H9 (cell line): ENCODE results near the gene SGF29. TPM values are rescaled to one million over a fixed set of nuclear protein-coding genes. Genes with fewer than 3 reads are reported as not detected.

Source experiments
- DNase-seq: peaks from one replicate; pipeline ENCODE4 v3.0.0-alpha.2; 2017
- H2AFZ ChIP-seq: one replicate; pipeline ENCODE4 v1.6.1; 2013; ENCODE audit warnings: mild to moderate bottlenecking, low read length, control low read depth, moderate library complexity
- H2AK5ac ChIP-seq: 2 replicates; pipeline ENCODE4 v1.6.1; 2013; ENCODE audit warnings: low read length, control low read depth, mixed read lengths; ENCODE audit not compliant: insufficient read length
- H2BK120ac ChIP-seq: one replicate; pipeline ENCODE4 v1.6.1; 2013; ENCODE audit warnings: low read depth, mild to moderate bottlenecking, low read length, control low read depth, inconsistent platforms; ENCODE audit not compliant: poor library complexity, severe bottlenecking
- H2BK12ac ChIP-seq: 2 replicates; pipeline ENCODE4 v1.6.1; 2013; ENCODE audit warnings: low read length, control low read depth, mixed read lengths, low read depth; ENCODE audit not compliant: insufficient read length
- H2BK15ac ChIP-seq: 2 replicates; pipeline ENCODE4 v1.6.1; 2013; ENCODE audit warnings: low read depth, low read length, control low read depth
- H2BK20ac ChIP-seq: one replicate; pipeline ENCODE4 v1.6.1; 2013; ENCODE audit warnings: low read depth, mild to moderate bottlenecking, low read length, control low read depth, inconsistent platforms; ENCODE audit not compliant: poor library complexity, severe bottlenecking
- H2BK5ac ChIP-seq: 2 replicates; pipeline ENCODE4 v1.6.1; 2013; ENCODE audit warnings: low read length, control low read depth, mixed read lengths; ENCODE audit not compliant: insufficient read length
- H3K14ac ChIP-seq: 2 replicates; pipeline ENCODE4 v1.6.1; 2013; ENCODE audit warnings: low read length, control low read depth; ENCODE audit not compliant: insufficient read depth
- H3K18ac ChIP-seq: 2 replicates; pipeline ENCODE4 v1.6.1; 2013; ENCODE audit warnings: low read depth, mild to moderate bottlenecking, mixed read lengths, low read length, control low read depth; ENCODE audit not compliant: insufficient read length
- H3K23ac ChIP-seq: 2 replicates; pipeline ENCODE4 v1.6.1; 2013; ENCODE audit warnings: low read length, control low read depth, mixed read lengths, low read depth; ENCODE audit not compliant: insufficient read length
- H3K23me2 ChIP-seq: 2 replicates; pipeline ENCODE4 v1.6.1; 2013; ENCODE audit warnings: low read depth, mild to moderate bottlenecking, mixed read lengths, low read length, control low read depth; ENCODE audit not compliant: insufficient read length, poor library complexity, severe bottlenecking
- H3K27ac ChIP-seq: 2 replicates; pipeline ENCODE4 v1.5.1; 2013; ENCODE audit warnings: low read length, control low read depth, mixed read lengths, low read depth; ENCODE audit not compliant: insufficient read length
- H3K27me3 ChIP-seq: 2 replicates; pipeline ENCODE4 v1.6.1; 2013; ENCODE audit warnings: low read length, control low read depth, inconsistent platforms; ENCODE audit not compliant: insufficient read depth
- H3K4ac ChIP-seq: 2 replicates; pipeline ENCODE4 v1.6.1; 2013; ENCODE audit warnings: low read depth, mild to moderate bottlenecking, control low read depth, inconsistent platforms, low read length, moderate library complexity
- H3K4me1 ChIP-seq: 2 replicates; pipeline ENCODE4 v1.6.1; 2013; ENCODE audit warnings: low read length, control low read depth, inconsistent platforms; ENCODE audit not compliant: insufficient read depth
- H3K4me2 ChIP-seq: 2 replicates; pipeline ENCODE4 v1.6.1; 2013; ENCODE audit warnings: low read length, control low read depth, mixed read lengths; ENCODE audit not compliant: insufficient read length, insufficient read depth
- H3K56ac ChIP-seq: 2 replicates; pipeline ENCODE4 v1.6.1; 2013; ENCODE audit warnings: low read depth, mild to moderate bottlenecking, mixed read lengths, low read length, control low read depth; ENCODE audit not compliant: insufficient read length
- H3K79me1 ChIP-seq: 2 replicates; pipeline ENCODE4 v1.6.1; 2013; ENCODE audit warnings: low read depth, mild to moderate bottlenecking, moderate library complexity, low read length, control low read depth, inconsistent platforms; ENCODE audit not compliant: insufficient read depth, poor library complexity, severe bottlenecking
- H3K79me2 ChIP-seq: 2 replicates; pipeline ENCODE4 v1.6.1; 2013; ENCODE audit warnings: low read length, control low read depth, inconsistent platforms; ENCODE audit not compliant: insufficient read depth
- H3K9ac ChIP-seq: 2 replicates; pipeline ENCODE4 v1.6.1; 2013; ENCODE audit warnings: low read length, control low read depth, mixed read lengths; ENCODE audit not compliant: insufficient read length; ENCODE audit errors: extremely low read depth
- H3K9me3 ChIP-seq: one replicate; pipeline ENCODE4 v1.6.1; 2013; ENCODE audit warnings: low read depth, low read length, inconsistent platforms; ENCODE audit not compliant: control insufficient read depth
- H3T11ph ChIP-seq: one replicate; pipeline ENCODE4 v1.6.1; 2013; ENCODE audit warnings: mild to moderate bottlenecking, low read length, control low read depth, inconsistent platforms
- H4K20me1 ChIP-seq: one replicate; pipeline ENCODE4 v1.6.1; 2013; ENCODE audit not compliant: control insufficient read depth, insufficient read length, insufficient read depth
- H4K5ac ChIP-seq: 2 replicates; pipeline ENCODE4 v1.6.1; 2013; ENCODE audit warnings: low read depth, mild to moderate bottlenecking, mixed read lengths, low read length, control low read depth; ENCODE audit not compliant: insufficient read length
- H4K8ac ChIP-seq: replicated peaks from 2 replicates; pipeline ENCODE4 v1.6.1; 2013; ENCODE audit warnings: low read length, control low read depth, mixed read lengths, low read depth; ENCODE audit not compliant: insufficient read length
- H4K91ac ChIP-seq: 2 replicates; pipeline ENCODE4 v1.6.1; 2013; ENCODE audit warnings: low read depth, mild to moderate bottlenecking, moderate library complexity, mixed read lengths, low read length, control low read depth; ENCODE audit not compliant: insufficient read length
- H3K27ac Mint-ChIP-seq, 3 experiments: 2 replicates in 2 of 3; 3 replicates in 1 of 3; pipeline ENCODE4 v1.8.0; 2020 to 2021; ENCODE audit warnings: mixed read lengths in 3 of 3, mild to moderate bottlenecking in 1 of 3, moderate library complexity in 1 of 3
- H3K27me3 Mint-ChIP-seq: 2 replicates; pipeline ENCODE4 v1.8.0; 2021; ENCODE audit warnings: low read depth, mild to moderate bottlenecking, moderate library complexity, mixed read lengths
- H3K36me3 Mint-ChIP-seq, 3 experiments: 2 replicates in 2 of 3; 3 replicates in 1 of 3; pipeline ENCODE4 v1.8.0; 2020 to 2021; ENCODE audit warnings: low read depth in 3 of 3, mixed read lengths in 3 of 3; ENCODE audit not compliant: insufficient read depth in 1 of 3
- H3K4me1 Mint-ChIP-seq, 2 experiments: 2 replicates each; pipeline ENCODE4 v1.8.0; 2020; ENCODE audit warnings: mixed read lengths in 2 of 2
- H3K4me3 Mint-ChIP-seq, 2 experiments: 2 replicates in 1 of 2; 3 replicates in 1 of 2; pipeline ENCODE4 v1.8.0; 2020 to 2021; ENCODE audit warnings: mild to moderate bottlenecking in 2 of 2, mixed read lengths in 2 of 2, moderate library complexity in 1 of 2
- H3K9me3 Mint-ChIP-seq, 2 experiments: 2 replicates in 1 of 2; 3 replicates in 1 of 2; pipeline ENCODE4 v1.8.0; 2020; ENCODE audit warnings: mild to moderate bottlenecking in 2 of 2, mixed read lengths in 2 of 2, moderate library complexity in 1 of 2
- WGBS: extraction: QIAGEN DNeasy Blood & Tissue Kit; methylation state at CpG from one replicate; pipeline ENCODE4 v1.1.7; 2013; ENCODE audit warnings: missing lambda C conversion rate, low lambda C conversion rate, mixed read lengths; ENCODE audit not compliant: insufficient read length; ENCODE audit errors: extremely low coverage; 5-methylcytosine and 5-hydroxymethylcytosine counted together
- total RNA-seq: library from RNA; stranded (reverse); gene quantifications from 2 replicates; pipeline ENCODE4 v1.2.1, GENCODE V29; 2021
- TF ChIP-seq, protein P1 (sequence below): fragments of 200-600 bp; sonication (generic); conservative IDR thresholded peaks from 3 replicates; pipeline ENCODE4 v1.8.0; 2021; ENCODE audit warnings: antibody characterized with exemption, mild to moderate bottlenecking

SGF29 gene
- total RNA-seq, 1 experiment from 2014 or later = 24.8 TPM

DNA sequence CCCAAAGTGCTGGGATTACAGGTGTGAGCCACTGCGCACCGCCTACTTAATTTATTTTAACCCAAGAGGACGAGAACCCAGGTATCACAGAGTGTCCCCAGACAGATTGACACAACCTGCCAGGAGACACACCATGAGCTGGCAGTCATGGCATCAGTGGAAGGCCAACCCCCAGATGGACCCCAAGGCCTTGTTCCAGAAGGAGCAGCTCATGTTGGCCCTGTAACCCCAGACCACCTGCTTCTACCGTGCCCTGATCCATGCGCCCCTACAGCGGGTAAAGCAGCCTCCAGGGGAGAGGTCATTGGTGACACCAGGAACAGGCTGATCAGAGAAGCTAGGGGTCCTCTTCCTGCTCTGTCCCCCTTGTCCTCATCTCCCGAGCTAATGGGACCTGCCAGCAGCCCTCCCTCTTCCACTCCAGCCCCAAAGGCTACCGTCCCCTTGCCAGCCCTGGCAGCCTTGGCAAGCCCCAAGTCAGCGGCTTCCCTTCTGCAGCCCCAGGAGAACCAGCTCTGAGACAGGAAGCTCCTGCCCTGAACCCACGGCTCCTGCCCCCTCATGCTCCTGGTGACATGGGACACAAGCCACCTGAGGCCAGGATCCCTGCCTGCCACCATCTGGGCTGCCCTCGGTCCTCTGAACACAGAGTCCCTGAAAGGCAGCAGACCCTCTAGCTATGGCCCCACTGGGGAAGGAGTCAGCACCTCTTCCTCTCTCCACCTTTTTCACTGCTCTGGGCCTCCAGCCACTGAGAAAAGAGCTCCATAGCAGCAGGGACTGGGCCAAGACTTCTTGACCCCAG, 49.9 kb downstream of the SGF29 start:
- Histone ChIP-seq H3K4me1 (no peaks in the 10 kb centered on the region), H3K27ac (no peak overlapping the region), H3K9me3 (no peaks in the 10 kb centered on the region), H2BK5ac (no peak overlapping the region), H2BK20ac (no peak overlapping the region), H4K91ac (no peak overlapping the region), H3K23ac (no peak overlapping the region), H3K23me2 (no peaks in the 10 kb centered on the region), H3K79me1 (no peaks in the 10 kb centered on the region), H3K56ac (no peak overlapping the region), H2BK120ac (no peak overlapping the region), H4K20me1 (no peaks in the 10 kb centered on the region), H3K27me3 (no peaks in the 10 kb centered on the region), H3K18ac (no peak overlapping the region), H3K14ac (no peak overlapping the region), H2AK5ac (no peak overlapping the region), H3K9ac (no peak overlapping the region), H3K4me2 (no peak overlapping the region), H2BK12ac (no peak overlapping the region), H4K5ac (no peak overlapping the region), H3K4ac (no peak overlapping the region), H2BK15ac (no peak overlapping the region), H4K8ac (no peak overlapping the region), H3T11ph (no peak overlapping the region), H3K79me2 (no peaks in the 10 kb centered on the region), H2AFZ (no peak overlapping the region)
- H3K4me3 Mint-ChIP-seq = no peak overlapping the region; a peak in 1 of 5 replicates
- no peaks in the 10 kb centered on the region for H3K27me3 Mint-ChIP-seq
- WGBS = no CpG with 5 or more reads among the region's 11 CpGs
- H3K4me1 Mint-ChIP-seq = no peaks in the 10 kb centered on the region
- H3K9me3 Mint-ChIP-seq = no peaks in the 10 kb centered on the region
- DNase-seq = no peak
- no peak overlapping the region; a peak in 2 of 7 replicates for H3K27ac Mint-ChIP-seq
- TF ChIP-seq, protein P1, sequence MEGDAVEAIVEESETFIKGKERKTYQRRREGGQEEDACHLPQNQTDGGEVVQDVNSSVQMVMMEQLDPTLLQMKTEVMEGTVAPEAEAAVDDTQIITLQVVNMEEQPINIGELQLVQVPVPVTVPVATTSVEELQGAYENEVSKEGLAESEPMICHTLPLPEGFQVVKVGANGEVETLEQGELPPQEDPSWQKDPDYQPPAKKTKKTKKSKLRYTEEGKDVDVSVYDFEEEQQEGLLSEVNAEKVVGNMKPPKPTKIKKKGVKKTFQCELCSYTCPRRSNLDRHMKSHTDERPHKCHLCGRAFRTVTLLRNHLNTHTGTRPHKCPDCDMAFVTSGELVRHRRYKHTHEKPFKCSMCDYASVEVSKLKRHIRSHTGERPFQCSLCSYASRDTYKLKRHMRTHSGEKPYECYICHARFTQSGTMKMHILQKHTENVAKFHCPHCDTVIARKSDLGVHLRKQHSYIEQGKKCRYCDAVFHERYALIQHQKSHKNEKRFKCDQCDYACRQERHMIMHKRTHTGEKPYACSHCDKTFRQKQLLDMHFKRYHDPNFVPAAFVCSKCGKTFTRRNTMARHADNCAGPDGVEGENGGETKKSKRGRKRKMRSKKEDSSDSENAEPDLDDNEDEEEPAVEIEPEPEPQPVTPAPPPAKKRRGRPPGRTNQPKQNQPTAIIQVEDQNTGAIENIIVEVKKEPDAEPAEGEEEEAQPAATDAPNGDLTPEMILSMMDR = no peak
- no peaks in the 10 kb centered on the region for H3K36me3 Mint-ChIP-seq
